HEK293 (cell line): Measurements from ENCODE around the gene ATP8A2.

Source experiments
- YY1 ChIP-seq: fragments of 450-650 bp; formaldehyde crosslinking; IDR thresholded peaks from 2 replicates; pipeline ENCODE4 v1.5.1; 2018; ENCODE audit warnings: missing biosample characterization, missing genetic modification characterization
- ZNF274 ChIP-seq, 2 experiments: fragments of 200-500 bp in 1 of 2; fragments of 450-650 bp in 1 of 2; sonication (Bioruptor generic) in 1 of 2; formaldehyde crosslinking in 1 of 2; IDR thresholded peaks; 2 replicates each; pipeline versions ENCODE4 v1.5.1 to v1.6.1; 2014 to 2016; ENCODE audit warnings: borderline replicate concordance in 1 of 2, inconsistent platforms in 1 of 2, low read length in 1 of 2, missing biosample characterization in 1 of 2, missing genetic modification characterization in 1 of 2
- ZNF792 ChIP-seq: fragments of 450-650 bp; formaldehyde crosslinking; IDR thresholded peaks from 2 replicates; pipeline ENCODE4 v1.5.1; 2016; ENCODE audit warnings: missing biosample characterization, missing genetic modification characterization
- TF ChIP-seq, protein P1 (sequence below): fragments of 450-650 bp; formaldehyde crosslinking; IDR thresholded peaks from 2 replicates; pipeline ENCODE4 v1.5.1; 2016; ENCODE audit warnings: missing biosample characterization, missing genetic modification characterization
- TF ChIP-seq, protein P2 (sequence below): fragments of 450-650 bp; formaldehyde crosslinking; IDR thresholded peaks from 2 replicates; pipeline ENCODE4 v1.5.1; 2016; ENCODE audit warnings: missing biosample characterization, missing genetic modification characterization

DNA sequence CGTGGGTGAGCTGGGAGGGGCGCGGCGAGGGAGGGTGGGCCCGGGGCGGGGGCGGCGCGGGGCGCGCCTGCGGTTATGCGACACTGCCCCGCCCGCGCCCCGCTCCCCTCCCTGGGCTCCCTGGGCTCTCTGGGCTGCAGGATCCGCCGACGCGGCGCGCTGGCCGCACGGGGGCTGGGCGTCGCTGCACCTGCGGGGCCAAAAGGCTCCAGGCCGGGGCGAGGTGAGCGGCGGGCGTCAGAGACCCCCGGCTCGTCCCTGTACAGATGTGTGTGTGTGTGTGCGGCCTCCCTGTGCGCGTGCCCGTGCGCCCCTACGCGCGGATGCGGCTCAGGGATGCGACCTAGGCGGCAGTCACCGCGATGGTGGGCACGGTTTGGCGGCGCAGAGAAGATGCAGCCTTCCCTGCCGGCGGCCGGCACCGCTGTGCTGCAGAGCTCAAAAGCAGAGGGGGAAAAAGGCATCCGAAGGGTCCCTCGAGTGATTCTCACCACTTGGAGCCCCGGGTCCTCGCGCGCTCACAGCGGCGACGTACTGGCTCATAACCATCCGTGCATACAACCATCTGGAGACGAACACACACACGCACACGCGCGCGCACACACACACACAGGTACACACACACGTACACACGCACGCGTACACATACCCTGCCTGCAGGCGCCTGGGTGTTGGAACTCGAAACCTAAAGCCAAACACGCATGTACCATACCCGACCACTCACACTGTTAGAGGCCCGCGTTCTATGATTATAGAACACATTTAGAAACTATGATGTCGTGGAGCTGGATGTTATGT lies 709 bp downstream of the ATP8A2 start:
- no peak for TF ChIP-seq ZNF274 (IDR thresholded peaks at IDR 0.05; ENCODE audit: low read length)
- TF ChIP-seq ZNF274 (tag by site-specific recombination; IDR thresholded peaks at IDR 0.05; ENCODE audit: borderline replicate concordance): no peak
- no peak for TF ChIP-seq YY1
- TF ChIP-seq, protein P1, sequence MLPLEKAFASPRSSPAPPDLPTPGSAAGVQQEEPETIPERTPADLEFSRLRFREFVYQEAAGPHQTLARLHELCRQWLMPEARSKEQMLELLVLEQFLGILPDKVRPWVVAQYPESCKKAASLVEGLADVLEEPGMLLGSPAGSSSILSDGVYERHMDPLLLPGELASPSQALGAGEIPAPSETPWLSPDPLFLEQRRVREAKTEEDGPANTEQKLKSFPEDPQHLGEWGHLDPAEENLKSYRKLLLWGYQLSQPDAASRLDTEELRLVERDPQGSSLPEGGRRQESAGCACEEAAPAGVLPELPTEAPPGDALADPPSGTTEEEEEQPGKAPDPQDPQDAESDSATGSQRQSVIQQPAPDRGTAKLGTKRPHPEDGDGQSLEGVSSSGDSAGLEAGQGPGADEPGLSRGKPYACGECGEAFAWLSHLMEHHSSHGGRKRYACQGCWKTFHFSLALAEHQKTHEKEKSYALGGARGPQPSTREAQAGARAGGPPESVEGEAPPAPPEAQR (tag by site-specific recombination): no peak
- TF ChIP-seq, protein P2, sequence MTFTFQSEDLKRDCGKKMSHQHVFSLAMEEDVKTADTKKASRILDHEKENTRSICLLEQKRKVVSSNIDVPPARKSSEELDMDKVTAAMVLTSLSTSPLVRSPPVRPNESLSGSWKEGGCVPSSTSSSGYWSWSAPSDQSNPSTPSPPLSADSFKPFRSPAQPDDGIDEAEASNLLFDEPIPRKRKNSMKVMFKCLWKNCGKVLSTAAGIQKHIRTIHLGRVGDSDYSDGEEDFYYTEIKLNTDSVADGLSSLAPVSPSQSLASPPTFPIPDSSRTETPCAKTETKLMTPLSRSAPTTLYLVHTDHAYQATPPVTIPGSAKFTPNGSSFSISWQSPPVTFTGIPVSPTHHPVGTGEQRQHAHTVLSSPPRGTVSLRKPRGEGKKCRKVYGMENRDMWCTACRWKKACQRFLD (tag by site-specific recombination): no peak
- TF ChIP-seq ZNF792: no peak
